GM23338 (cell line): ENCODE data around the gene RHOG. TPM values are rescaled to one million over a fixed set of nuclear protein-coding genes. Genes with fewer than 3 reads are reported as not detected.

Experiments used
- ATAC-seq: fragments of 200-7000 bp; cut with Tn5 transposase; 3 replicates; pipeline ENCODE4 v1.9.1; 2020
- DNase-seq: peaks from one replicate; pipeline ENCODE4 v3.0.0-alpha.2; 2015; ENCODE audit warnings: low spot score
- H2AFZ ChIP-seq: fragments of 200-600 bp; sonication (generic); 2 replicates; pipeline ENCODE4 v1.8.0; 2016; ENCODE audit warnings: antibody characterized with exemption, mild to moderate bottlenecking, moderate library complexity
- H3F3A ChIP-seq: fragments of 200-600 bp; sonication (generic); replicated peaks from 2 replicates; pipeline ENCODE4 v1.8.0; 2017; ENCODE audit warnings: antibody characterized with exemption, mixed run types, low read depth
- H3K27ac ChIP-seq: fragments of 200-600 bp; sonication (generic); 2 replicates; pipeline ENCODE4 v1.6.1; 2016; ENCODE audit warnings: low read depth
- H3K27me3 ChIP-seq: fragments of 200-600 bp; sonication (generic); 2 replicates; pipeline ENCODE4 v1.8.0; 2016; ENCODE audit warnings: mild to moderate bottlenecking, mixed run types, moderate library complexity; ENCODE audit not compliant: insufficient read depth
- H3K36me3 ChIP-seq: fragments of 200-600 bp; sonication (generic); 2 replicates; pipeline ENCODE4 v1.8.0; 2016; ENCODE audit warnings: mild to moderate bottlenecking; ENCODE audit not compliant: insufficient read depth
- H3K4me1 ChIP-seq: fragments of 200-600 bp; sonication (generic); 2 replicates; pipeline ENCODE4 v1.8.0; 2016; ENCODE audit warnings: mild to moderate bottlenecking, moderate library complexity; ENCODE audit not compliant: insufficient read depth
- H3K4me2 ChIP-seq: fragments of 200-600 bp; sonication (generic); 2 replicates; pipeline ENCODE4 v1.7.1; 2017; ENCODE audit warnings: mixed run types
- H3K4me3 ChIP-seq: fragments of 200-600 bp; sonication (generic); 2 replicates; pipeline ENCODE4 v1.6.1; 2016; ENCODE audit warnings: mixed run types
- H3K79me2 ChIP-seq: fragments of 200-600 bp; sonication (generic); replicated peaks from 2 replicates; pipeline ENCODE4 v1.8.0; 2017; ENCODE audit warnings: mild to moderate bottlenecking; ENCODE audit not compliant: insufficient read depth
- H3K9me2 ChIP-seq: fragments of 200-600 bp; sonication (generic); 2 replicates; pipeline ENCODE4 v1.8.0; 2017; ENCODE audit not compliant: insufficient read depth
- H4K20me1 ChIP-seq: fragments of 200-600 bp; sonication (generic); replicated peaks from 2 replicates; pipeline ENCODE4 v1.8.0; 2017; ENCODE audit warnings: mild to moderate bottlenecking; ENCODE audit not compliant: insufficient read depth
- H3K27ac Mint-ChIP-seq: 2 replicates; pipeline ENCODE4 v1.8.0; 2020; ENCODE audit warnings: inconsistent platforms, mild to moderate bottlenecking, moderate library complexity, mixed read lengths
- H3K27me3 Mint-ChIP-seq: 3 replicates; pipeline ENCODE4 v1.8.0; 2022; ENCODE audit warnings: low read depth, mild to moderate bottlenecking, moderate library complexity, mixed read lengths, inconsistent platforms; ENCODE audit not compliant: insufficient read depth, poor library complexity
- H3K36me3 Mint-ChIP-seq: 3 replicates; pipeline ENCODE4 v1.8.0; 2021; ENCODE audit warnings: low read depth, mild to moderate bottlenecking, inconsistent platforms, moderate library complexity, mixed read lengths
- H3K4me1 Mint-ChIP-seq: 3 replicates; pipeline ENCODE4 v1.8.0; 2020; ENCODE audit warnings: mild to moderate bottlenecking, inconsistent platforms, mixed read lengths
- H3K4me3 Mint-ChIP-seq: 3 replicates; pipeline ENCODE4 v1.8.0; 2021; ENCODE audit warnings: moderate library complexity, mild to moderate bottlenecking, inconsistent platforms, mixed read lengths
- H3K9me3 Mint-ChIP-seq: 3 replicates; pipeline ENCODE4 v1.8.0; 2020; ENCODE audit warnings: moderate library complexity, mild to moderate bottlenecking, inconsistent platforms, mixed read lengths
- CREB1 ChIP-seq: fragments of 250-450 bp; sonication (Bioruptor Pico); IDR thresholded peaks from 2 replicates; pipeline ENCODE4 v1.5.0; 2020; ENCODE audit warnings: low read depth, mild to moderate bottlenecking, moderate library complexity
- CTCF ChIP-seq, 2 experiments: fragments of 200-600 bp in 1 of 2; sonication (generic) in 1 of 2; conservative IDR thresholded peaks; 2 replicates each; pipeline versions ENCODE4 v1.5.1 to v1.6.1; 2016 to 2017; ENCODE audit warnings: antibody characterized with exemption in 2 of 2, low read depth in 2 of 2, mild to moderate bottlenecking in 2 of 2, moderate library complexity in 1 of 2
- ETS1 ChIP-seq: IDR thresholded peaks from 2 replicates; pipeline ENCODE4 v1.6.1; 2016; ENCODE audit warnings: antibody characterized with exemption
- EZH2 ChIP-seq: fragments of 200-600 bp; sonication (generic); IDR thresholded peaks from one replicate; pipeline ENCODE4 v1.8.0; 2017; ENCODE audit warnings: antibody characterized with exemption, mild to moderate bottlenecking, low read depth; ENCODE audit not compliant: unreplicated experiment
- EZH2phosphoT487 ChIP-seq: fragments of 200-600 bp; sonication (generic); IDR thresholded peaks from one replicate; pipeline ENCODE4 v1.8.1; 2018; ENCODE audit warnings: antibody characterized with exemption; ENCODE audit not compliant: unreplicated experiment
- JUNB ChIP-seq: IDR thresholded peaks from one replicate; pipeline ENCODE4 v1.6.1; 2016; ENCODE audit warnings: antibody characterized with exemption; ENCODE audit not compliant: unreplicated experiment
- NANOG ChIP-seq: IDR thresholded peaks from 2 replicates; pipeline ENCODE4 v1.6.1; 2016; ENCODE audit warnings: antibody characterized with exemption, borderline replicate concordance
- POLR2AphosphoS5 ChIP-seq: IDR thresholded peaks from 2 replicates; pipeline ENCODE4 v1.6.1; 2016; ENCODE audit warnings: antibody characterized with exemption, low read depth
- REST ChIP-seq: IDR thresholded peaks from one replicate; pipeline ENCODE4 v1.6.1; 2018; ENCODE audit warnings: antibody characterized with exemption; ENCODE audit not compliant: unreplicated experiment
- STAT1 ChIP-seq: IDR thresholded peaks from one replicate; pipeline ENCODE4 v1.6.1; 2016; ENCODE audit warnings: antibody characterized with exemption; ENCODE audit not compliant: unreplicated experiment
- ZNF114 ChIP-seq: fragments of 250-450 bp; sonication (Bioruptor Pico); IDR thresholded peaks from 2 replicates; pipeline ENCODE4 v1.5.0; 2020; ENCODE audit warnings: mild to moderate bottlenecking, moderate library complexity
- ZNF331 ChIP-seq: fragments of 250-450 bp; sonication (Bioruptor Pico); IDR thresholded peaks from 2 replicates; pipeline ENCODE4 v1.5.0; 2020; ENCODE audit warnings: low read depth, mild to moderate bottlenecking, moderate library complexity
- ZNF462 ChIP-seq: fragments of 250-450 bp; sonication (Bioruptor Pico); IDR thresholded peaks from 2 replicates; pipeline ENCODE4 v1.5.0; 2020; ENCODE audit warnings: mild to moderate bottlenecking, moderate library complexity
- polyA plus RNA-seq: library from polyadenylated mRNA; unstranded; fragments of >200 nt; fragmentation: Nextera tagmentation; extraction: Ambion mirVana; gene quantifications from 2 replicates; pipeline ENCODE4 v1.2.1, GENCODE V29; 2016
- total RNA-seq: library from RNA; depleted of rRNA; stranded (reverse); fragments of >200 nt; shearing (Covaris generic); gene quantifications from 2 replicates; pipeline ENCODE4 v1.2.3, GENCODE V29; 2014

RHOG gene
- total and polyA plus RNA-seq, 2 experiments from 2014 or later, result 26.3 to 38.6 TPM

GRCh38 chr11:3825473-3826154, 15.1 kb downstream of the RHOG start:
- DNase-seq (no peak), ATAC-seq (no peak)
- no peak overlapping the region for H3K27ac ChIP-seq
- H3K27me3 ChIP-seq, result no peaks in the 10 kb centered on the region
- peaks cover 16% of the 10 kb centered on the region for H4K20me1 ChIP-seq
- Mint-ChIP-seq H3K4me1 (peaks cover 39% of the 10 kb centered on the region), H3K36me3 (peaks cover 51% of the 10 kb centered on the region), H3K27ac (no peak overlapping the region), H3K4me3 (no peak overlapping the region; the same call in 2 of the 3 replicates), H3K27me3 (peaks cover 21% of the 10 kb centered on the region), H3K9me3 (no peaks in the 10 kb centered on the region)
- H3F3A ChIP-seq, result 0 out of 2 replicates have a peak, but pooled peaks cover 3% of the 10 kb centered on the region
- H3K4me1 ChIP-seq, result peaks cover 31% of the 10 kb centered on the region
- H3K79me2 ChIP-seq, result no peaks in the 10 kb centered on the region
- peak overlapping the region; percentile 65 for H3K4me2 ChIP-seq
- H3K4me3 ChIP-seq, result no peak overlapping the region
- H3K9me2 ChIP-seq, result no peaks in the 10 kb centered on the region
- TF ChIP-seq EZH2, result no peak
- TF ChIP-seq CREB1 (CRISPR knock-in tag), result no peak
- no peak for TF ChIP-seq REST
- no peak for TF ChIP-seq NANOG
- no peak for TF ChIP-seq POLR2AphosphoS5
- no peak for TF ChIP-seq ZNF462 (CRISPR knock-in tag)
- TF ChIP-seq EZH2phosphoT487, result no peak
- TF ChIP-seq ZNF114 (CRISPR knock-in tag), result no peak
- TF ChIP-seq STAT1, result no peak
- no peak for TF ChIP-seq ZNF331
- TF ChIP-seq ETS1, result no peak
- no peak for TF ChIP-seq JUNB
- TF ChIP-seq CTCF (conservative IDR thresholded peaks at IDR 0.05; ENCODE audit: low read depth in 2 of 2), result no peak
- no peaks in the 10 kb centered on the region for H3K36me3 ChIP-seq
- H2AFZ ChIP-seq, result no peak overlapping the region
